Kidney epithelial cell (primary cell): ENCODE measurements around the gene RHOT1. TPM values are rescaled to one million over a fixed set of nuclear protein-coding genes. Genes with fewer than 3 reads are reported as not detected.

Experiments used
- DNase-seq: peaks from one replicate; pipeline ENCODE4 v3.0.0-alpha.2; 2010; ENCODE audit warnings: low read depth
- H3K27me3 ChIP-seq: 2 replicates; pipeline ENCODE4 v1.6.0; 2011; ENCODE audit warnings: low read length; ENCODE audit not compliant: control insufficient read depth, insufficient read depth
- H3K36me3 ChIP-seq: 2 replicates; pipeline ENCODE4 v1.5.1; 2011; ENCODE audit warnings: low read length; ENCODE audit not compliant: control insufficient read depth, insufficient read depth
- H3K4me3 ChIP-seq: 2 replicates; pipeline ENCODE4 v1.5.1; 2011; ENCODE audit warnings: low read depth, mild to moderate bottlenecking, control low read depth, low read length
- CTCF ChIP-seq: IDR thresholded peaks from 2 replicates; pipeline ENCODE4 v1.5.1; 2011; ENCODE audit warnings: mild to moderate bottlenecking, moderate library complexity, low read length, control low read depth, inconsistent platforms; ENCODE audit not compliant: insufficient read depth, poor library complexity, severe bottlenecking
- total RNA-seq: library from RNA; depleted of rRNA; stranded (reverse); fragments of >200 nt; gene quantifications from 2 replicates; pipeline ENCODE4 v1.2.3, GENCODE V29; 2015

The RHOT1 gene
- total RNA-seq, 1 donor from 2014 or later: 37.2 TPM

GRCh38 chr17:32206861-32207260 lies 64.6 kb downstream of the RHOT1 start:
- TF ChIP-seq CTCF: no peak
- no peaks in the 10 kb centered on the region for H3K36me3 ChIP-seq
- H3K27me3 ChIP-seq: no peaks in the 10 kb centered on the region
- no peak for DNase-seq
- H3K4me3 ChIP-seq: no peak overlapping the region

DNA sequence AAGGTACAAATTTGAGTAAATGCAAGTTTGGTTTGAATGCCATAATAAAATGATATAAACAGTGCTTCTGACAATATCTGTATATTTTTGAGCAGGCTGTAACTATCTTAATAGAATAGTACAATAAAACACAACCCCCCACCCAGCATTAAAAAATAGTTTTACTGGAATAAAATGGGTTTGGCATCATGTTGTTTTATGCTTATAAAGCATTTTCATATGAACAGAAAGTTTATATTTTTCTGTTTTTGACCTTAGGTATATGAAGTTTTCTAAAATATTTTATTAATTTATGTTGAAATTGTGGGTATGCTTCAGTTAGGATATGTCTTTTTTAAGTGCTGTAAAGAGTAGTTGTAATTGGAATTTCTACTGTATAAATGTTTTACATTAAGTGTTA lies 66.1 kb downstream of the RHOT1 start:
- Histone ChIP-seq H3K36me3 (no peaks in the 10 kb centered on the region), H3K4me3 (no peak overlapping the region), H3K27me3 (no peaks in the 10 kb centered on the region)
- no peak for TF ChIP-seq CTCF
- DNase-seq: no peak

GRCh38 chr17:32209608-32210007 lies 67.3 kb downstream of the RHOT1 start:
- Histone ChIP-seq H3K27me3 (no peaks in the 10 kb centered on the region), H3K36me3 (no peaks in the 10 kb centered on the region), H3K4me3 (no peak overlapping the region)
- DNase-seq: no peak
- no peak for TF ChIP-seq CTCF

- no peaks in the 10 kb centered on the region for H3K36me3 ChIP-seq
- TF ChIP-seq CTCF: no peak
- DNase-seq: no peak
- no peak overlapping the region for H3K4me3 ChIP-seq
- no peaks in the 10 kb centered on the region for H3K27me3 ChIP-seq
Observed at GRCh38 chr17:32211671-32212070, 69.4 kb downstream of the RHOT1 start.

DNA sequence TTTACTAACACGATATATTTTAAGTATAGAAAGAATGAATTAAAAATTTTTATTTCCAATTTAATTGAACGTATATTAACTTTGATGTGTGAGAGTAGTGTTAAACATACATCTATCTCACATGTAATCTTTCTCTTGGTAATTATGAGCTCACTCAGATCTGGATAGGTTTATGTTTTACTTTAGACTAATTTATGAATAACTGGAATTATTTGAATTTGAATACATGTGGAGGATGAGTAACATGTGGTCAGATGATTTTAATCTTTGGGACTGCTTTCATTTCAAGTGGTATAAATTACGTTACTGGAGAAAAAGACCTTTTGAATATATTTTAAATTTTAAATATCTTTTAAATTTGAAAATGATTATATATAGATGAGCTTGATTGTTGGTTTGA lies 73.4 kb downstream of the RHOT1 start:
- DNase-seq: no peak
- Histone ChIP-seq H3K27me3 (no peaks in the 10 kb centered on the region), H3K4me3 (no peak overlapping the region), H3K36me3 (no peaks in the 10 kb centered on the region)
- TF ChIP-seq CTCF: no peak

- no peak for DNase-seq
- TF ChIP-seq CTCF: no peak
Observed at GRCh38 chr17:32222621-32223020, 80.3 kb downstream of the RHOT1 start.

More at GRCh38 chr17:32222621-32223020, 80.3 kb downstream of the RHOT1 start:
- Histone ChIP-seq H3K36me3 (no peaks in the 10 kb centered on the region), H3K4me3 (no peak overlapping the region), H3K27me3 (no peaks in the 10 kb centered on the region)
